HG03060 (cell line): ENCODE data around the gene RBM20.

Experiments used
- ATAC-seq: cut with Tn5 transposase; IDR thresholded peaks from one replicate; pipeline ENCODE4 v1.9.1; 2021; ENCODE audit warnings: low read depth, moderate number of reproducible peaks; ENCODE audit not compliant: unreplicated experiment

Gene RBM20

GRCh38 chr10:110863956-110864355, 219.8 kb downstream of the RBM20 start:
- no peak for ATAC-seq

DNA sequence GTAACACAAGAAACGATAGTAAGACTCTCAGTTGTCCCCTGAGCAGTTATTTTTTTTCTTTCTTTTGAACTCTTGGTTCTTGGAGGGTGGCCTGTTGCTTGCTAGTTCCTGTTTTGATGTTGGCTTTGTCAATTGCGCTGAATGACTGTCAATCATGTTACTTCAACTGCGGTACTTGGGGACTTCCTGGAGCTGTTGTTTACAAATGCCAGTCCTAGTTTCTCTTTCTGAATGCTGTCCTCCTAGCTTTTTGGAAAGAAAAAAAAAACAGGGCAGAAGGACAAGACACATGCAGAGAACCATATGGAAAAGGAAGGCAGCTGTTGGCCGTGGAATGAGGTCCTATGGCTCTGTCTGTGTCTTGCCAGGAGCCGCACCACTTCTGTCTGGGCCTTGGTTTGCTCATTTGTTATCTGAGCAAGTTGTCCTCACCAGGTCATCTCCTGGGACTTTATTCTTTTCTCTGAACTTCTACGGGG, 220.6 kb downstream of the RBM20 start:
- ATAC-seq = peak; percentile 45

GRCh38 chr10:110865186-110865808, 221.2 kb downstream of the RBM20 start:
- no peak for ATAC-seq

DNA sequence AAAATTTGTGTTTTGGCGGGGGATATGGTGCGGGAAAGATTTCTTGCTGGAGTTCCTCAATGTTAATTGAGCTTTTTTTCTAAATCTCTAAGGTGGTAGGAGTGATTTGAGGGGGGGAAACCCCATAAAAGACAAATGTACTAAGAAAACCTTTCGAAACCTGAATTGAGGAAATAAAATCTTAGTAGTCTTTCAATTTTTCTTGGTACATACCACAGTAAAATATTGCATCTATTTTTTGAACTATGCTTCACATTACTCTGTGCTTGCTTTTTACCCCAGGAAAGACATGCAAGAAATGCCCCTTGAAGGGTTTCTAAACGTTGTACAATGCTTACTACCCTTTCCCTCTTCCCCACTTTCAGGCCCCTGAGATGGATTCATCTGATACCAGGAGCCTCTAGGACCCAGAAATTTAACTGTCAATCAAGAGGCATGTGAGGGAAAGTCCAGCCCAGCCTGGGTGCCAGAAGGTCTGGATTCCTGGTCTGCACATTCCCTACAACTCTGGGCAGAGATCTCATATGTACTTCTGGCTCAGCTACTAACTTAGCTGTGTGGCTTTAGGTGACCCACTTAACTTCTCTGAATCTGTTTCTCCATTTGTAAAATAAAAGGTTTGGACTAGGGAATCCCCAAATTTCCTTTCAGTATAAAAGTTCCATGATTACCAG, 221.8 kb downstream of the RBM20 start:
- ATAC-seq = peak; percentile 22

DNA sequence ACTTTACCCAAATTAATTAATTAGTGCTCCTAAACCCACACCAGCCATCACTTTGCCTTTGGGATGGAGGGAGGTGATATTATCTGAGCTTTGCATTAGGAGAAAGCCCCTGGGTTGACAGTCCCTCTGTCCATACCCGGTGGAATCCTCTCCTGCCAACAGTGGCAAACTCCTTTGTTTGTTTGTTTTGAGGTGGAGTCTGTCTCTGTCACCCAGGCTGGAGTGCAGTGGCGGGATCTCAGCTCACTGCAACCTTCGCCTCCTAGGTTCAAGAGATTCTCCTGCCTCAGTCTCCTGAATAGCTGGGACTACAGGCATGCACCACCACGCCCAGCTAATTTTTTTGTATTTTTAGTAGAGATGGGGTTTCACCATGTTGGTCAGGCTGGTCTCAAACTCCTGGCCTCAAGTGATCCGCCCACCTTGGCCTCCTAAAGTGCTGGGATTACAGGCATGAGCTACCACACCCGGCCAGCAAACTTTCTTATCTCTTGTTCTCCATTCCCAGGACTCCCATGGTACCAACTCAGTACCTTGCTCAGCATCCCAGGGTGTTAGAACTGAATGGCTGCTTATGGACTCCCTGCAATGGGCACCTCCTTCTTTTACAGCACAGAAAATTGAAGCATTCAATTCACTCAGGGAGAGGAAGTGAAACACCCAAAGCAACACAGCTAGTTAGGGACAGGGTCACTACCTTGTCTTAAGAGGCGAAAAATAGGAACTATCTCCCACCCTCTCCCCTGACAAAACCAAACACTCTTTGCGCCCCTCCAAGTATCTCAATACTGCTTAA, 223.1 kb downstream of the RBM20 start:
- peak; percentile 23 for ATAC-seq

DNA sequence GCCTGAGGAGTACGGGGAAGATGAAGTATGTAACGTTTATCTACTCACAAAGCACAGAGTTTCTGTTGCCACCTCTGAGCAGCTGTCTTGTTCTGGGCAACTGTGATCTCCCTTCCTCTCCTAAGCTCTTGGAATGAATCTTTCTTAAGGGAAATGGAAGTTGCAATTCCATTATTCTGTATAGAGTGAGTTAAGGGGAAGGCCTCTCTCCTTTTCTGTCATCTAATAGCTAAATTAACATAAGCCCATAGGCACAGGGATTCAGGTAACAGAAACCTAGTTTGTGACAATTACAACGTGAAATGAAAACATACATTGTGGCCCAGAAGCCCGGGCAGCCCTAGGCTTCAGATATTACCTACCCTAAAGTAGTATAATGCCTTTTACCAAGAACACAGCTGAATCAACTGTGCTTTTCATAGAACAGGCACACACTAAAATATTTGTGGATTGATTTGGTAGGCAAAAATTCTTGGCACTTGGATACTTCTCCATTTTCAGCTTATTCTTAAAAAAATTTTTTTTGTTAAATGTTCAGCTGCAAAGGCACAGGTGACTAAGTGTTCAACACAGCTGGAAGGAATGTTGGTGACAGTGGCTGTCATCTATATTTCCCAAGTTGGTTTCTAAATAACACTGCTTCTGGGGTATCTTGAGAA, 223.8 kb downstream of the RBM20 start:
- no peak for ATAC-seq

DNA sequence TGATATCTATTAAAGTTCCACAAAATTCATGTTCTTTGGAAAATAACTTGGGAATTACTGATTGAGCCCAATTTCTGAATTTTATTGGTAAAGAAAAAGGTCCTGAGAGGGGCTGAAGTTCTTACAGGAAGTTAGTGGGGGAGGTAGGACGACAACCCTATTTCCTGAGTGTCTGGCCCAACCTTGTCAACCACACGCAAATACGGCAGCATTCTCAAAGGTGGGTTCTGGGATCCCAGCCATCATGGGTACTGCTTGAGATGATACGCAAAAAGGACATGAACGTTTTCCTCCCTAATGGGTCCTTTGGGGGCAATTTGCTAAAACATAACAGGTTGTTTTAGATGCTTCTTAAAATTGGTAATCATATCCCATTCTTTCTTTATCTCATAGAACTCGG, 224.8 kb downstream of the RBM20 start:
- ATAC-seq = no peak

- no peak for ATAC-seq
These were observed 226.7 kb downstream of the RBM20 start for GRCh38 chr10:110870823-110871297.

- peak; percentile 46 for ATAC-seq
These were observed 227.4 kb downstream of the RBM20 start, which contains the start of gene PDCD4 for GRCh38 chr10:110871298-110872084. Gene PDCD4, plus strand, starts transcription at chr10:110871928. Its CDS starts 4,100 bp downstream, at chr10:110876028.

- ATAC-seq = peak; percentile 3
These were observed 228.2 kb downstream of the RBM20 start for GRCh38 chr10:110872145-110872983.

GRCh38 chr10:110872984-110873923, 229.1 kb downstream of the RBM20 start:
- no peak for ATAC-seq

GRCh38 chr10:110873951-110874350, 229.8 kb downstream of the RBM20 start:
- ATAC-seq = no peak

- no peak for ATAC-seq
These were observed 231.9 kb downstream of the RBM20 start for GRCh38 chr10:110876000-110876399.

- no peak for ATAC-seq
These were observed 232.7 kb downstream of the RBM20 start for GRCh38 chr10:110876788-110877187.

DNA sequence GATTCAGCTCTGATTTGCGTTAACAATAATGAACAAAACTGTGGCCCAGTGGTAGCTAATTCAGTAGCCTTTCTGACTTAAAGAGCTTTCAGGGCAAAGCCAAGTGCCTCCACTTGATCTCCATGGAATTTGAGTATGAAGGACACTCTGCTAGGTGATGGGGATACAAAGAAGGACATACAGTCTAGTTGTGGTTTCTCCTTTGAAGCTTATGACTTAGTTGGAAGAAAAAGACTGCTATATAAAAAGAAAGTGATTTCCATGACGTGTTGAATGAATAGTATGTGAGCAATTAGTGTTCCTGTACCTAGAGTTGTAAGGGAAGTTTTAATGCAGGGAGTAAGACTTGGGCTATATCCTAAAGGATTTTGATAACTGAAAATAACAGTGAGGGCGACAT, 235.9 kb downstream of the RBM20 start:
- ATAC-seq = no peak

- no peak for ATAC-seq
These were observed 237.1 kb downstream of the RBM20 start for GRCh38 chr10:110881247-110881646.

DNA sequence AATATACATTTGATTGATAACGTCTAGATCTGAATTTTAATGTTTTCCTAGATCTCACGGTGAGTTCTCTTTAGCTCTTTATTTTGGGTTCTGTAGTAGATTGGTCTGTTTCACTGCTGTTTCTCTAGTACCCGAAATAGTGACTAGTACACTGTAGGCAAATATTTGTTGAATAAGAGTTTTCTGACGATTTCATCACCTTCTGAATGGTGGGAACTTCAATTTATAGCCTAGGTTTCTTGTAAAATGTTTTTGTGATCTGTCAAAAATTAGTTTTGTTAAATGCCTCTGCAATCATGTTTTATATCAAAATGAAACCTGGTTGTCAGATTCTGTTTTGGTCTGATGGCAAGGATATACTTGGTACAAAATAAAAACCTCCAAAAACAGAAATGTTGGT, 237.8 kb downstream of the RBM20 start:
- ATAC-seq = no peak

- no peak for ATAC-seq
These were observed 239.8 kb downstream of the RBM20 start for GRCh38 chr10:110883924-110884323.
